Measurements from ENCODE around the gene DYNLRB1.
"Not testable (repeated sequence)": the region's sequence is repeated elsewhere in the genome, so short reads cannot be mapped to it uniquely, and the experiment has no call there.

The DYNLRB1 gene

GRCh38 chr20:34516247-34517113 lies at the start of gene DYNLRB1:
Gene DYNLRB1, plus strand, starts transcription at chr20:34516422. Its CDS starts 37 bp downstream, at chr20:34516459.
- peak; percentile 45 for DNase-seq

DNA sequence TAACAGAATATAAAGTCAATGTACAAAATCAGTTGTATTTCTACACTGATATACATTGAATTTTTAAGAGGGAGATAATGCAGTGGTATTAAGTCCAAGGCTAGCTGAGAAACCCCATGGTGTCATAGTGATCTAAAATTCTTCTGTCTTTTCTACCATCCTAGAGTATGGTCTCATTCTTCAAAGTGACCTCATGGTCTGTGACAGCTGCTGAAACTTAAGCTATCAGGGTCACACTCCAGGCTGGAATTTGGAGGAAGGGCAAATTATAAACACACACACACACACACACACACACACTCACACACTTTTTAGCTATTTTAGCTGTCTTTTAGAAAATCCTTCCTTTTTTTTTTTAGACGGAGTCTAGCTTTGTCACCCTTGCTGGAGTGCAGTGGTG lies 47.3 kb upstream of the DYNLRB1 start:
- DNase-seq = no peak

DNA sequence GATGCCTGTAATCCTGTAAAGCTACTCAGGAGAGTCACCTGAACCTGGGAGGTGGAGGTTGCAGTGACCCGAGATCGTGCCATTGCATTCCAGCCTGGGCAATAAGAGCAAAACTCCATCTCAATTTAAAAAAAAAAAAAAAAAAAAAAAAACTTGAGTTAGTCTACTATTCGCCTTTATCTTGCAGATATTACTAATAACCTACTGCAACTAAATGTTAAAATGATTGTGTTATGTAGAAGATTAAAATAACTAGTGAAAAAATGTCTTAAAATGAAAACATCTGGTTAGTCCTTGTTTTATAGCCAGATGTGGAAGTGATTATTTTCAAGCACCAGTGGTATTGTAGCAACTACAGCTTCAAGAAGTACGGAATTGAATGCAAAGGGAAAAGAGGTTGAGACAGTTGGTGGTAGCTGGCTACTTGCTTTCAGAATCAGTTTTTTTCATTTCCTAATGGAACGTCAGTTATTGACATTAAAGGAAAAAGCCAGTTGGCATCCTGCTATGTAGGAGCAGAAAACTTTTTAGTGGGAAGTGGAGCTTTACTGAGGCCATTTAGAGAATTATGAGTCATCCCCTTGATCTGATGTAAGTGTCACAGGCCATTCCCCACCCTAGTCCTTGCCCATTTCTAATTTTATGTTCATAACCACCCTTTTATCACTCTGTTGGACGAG lies 43.8 kb upstream of the DYNLRB1 start:
- no peak for DNase-seq

DNA sequence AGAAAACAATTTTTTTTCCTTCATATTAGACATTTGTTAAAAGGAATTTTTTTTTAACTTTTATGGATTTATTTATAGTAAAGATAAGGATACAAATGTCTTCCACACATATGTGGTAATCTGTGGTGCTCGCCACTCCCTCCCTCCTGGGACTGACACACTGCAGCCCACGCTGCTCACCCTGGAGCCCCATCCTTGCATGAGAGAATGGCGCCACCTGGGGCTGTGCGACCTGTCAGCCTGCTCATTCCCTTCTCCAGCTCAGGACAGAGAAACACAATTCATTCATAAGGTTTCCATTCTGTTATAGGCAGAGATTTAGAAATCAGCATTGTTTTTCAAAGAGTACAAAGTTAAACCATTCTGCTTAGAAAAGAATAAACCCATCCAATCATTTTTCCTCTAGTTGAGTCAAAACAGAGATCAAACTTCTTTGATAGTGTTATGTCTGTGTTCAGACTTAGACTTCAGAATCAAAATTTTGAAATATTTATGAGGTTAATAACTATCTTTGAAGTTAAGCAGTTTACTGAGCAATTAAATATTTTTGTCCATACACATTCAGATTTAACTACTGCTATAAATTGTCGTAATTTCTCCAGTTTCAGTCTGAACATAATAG lies 42.8 kb upstream of the DYNLRB1 start:
- DNase-seq = no peak

- DNase-seq = no peak
Measured at GRCh38 chr20:34475979-34476736, 40.1 kb upstream of the DYNLRB1 start.

GRCh38 chr20:34479627-34480026 lies 36.6 kb upstream of the DYNLRB1 start:
- no peak for DNase-seq

- not testable (repeated sequence) for DNase-seq
Measured at GRCh38 chr20:34482154-34482553, 34.1 kb upstream of the DYNLRB1 start.

GRCh38 chr20:34483585-34484220 lies 32.5 kb upstream of the DYNLRB1 start:
- DNase-seq = not testable (repeated sequence)

DNA sequence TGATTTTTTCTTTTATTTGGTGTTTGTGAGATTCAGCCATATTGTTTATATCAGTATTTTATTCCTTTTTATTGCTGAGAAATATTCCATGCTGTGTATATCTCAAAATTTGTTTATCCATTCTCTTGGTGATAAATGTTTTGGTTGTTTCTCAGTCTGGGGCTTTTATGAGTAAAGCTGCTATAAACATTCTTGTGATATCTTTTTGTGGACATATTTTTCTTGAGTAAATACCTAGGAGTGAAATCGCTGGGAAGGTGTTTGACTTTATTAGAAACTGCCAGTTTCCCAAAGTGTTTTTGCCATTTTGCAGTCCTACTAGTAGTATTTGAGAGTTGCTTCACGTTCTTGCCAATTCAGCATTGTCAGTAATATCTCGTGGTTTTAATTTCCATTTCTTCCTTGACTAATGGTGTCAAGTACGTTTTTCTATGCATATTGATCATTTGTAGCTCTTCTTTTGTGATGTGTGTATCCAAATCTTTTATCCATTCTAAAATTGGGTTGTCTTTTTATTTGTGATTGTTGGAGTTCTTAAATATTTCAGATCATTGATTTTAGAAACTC lies 31.1 kb upstream of the DYNLRB1 start:
- no peak for DNase-seq

DNA sequence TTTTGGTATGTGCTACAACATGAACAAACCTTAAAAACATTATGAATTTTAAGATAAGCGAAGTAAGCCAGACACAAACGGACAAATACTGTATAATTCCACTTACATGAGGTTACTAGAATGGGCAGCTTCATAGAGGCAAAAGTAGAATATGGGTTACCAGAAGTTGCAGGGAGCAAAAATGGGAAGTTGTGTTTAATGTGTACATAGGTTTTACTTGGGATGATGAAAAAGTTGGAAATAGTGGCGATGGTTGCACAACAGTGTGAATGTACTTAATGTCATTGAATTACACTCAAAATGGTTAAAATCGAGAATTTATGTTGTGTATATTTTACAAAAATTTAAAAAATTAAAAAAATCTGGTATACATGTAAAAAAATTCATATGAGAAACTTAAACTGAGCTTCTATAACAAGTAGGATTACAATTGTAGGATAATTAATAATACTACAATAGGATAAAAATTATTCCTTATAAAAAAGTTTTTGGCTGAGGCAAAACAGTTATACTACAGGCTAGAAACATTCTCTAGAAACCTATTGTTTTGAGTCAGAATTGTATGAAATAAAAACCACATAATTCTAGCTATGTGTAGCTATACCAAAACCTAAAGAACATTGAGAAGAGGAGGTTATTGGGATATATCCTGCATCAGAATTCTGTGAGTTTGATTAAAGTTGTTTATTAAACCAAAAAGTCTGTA lies 24.8 kb upstream of the DYNLRB1 start:
- no peak for DNase-seq

GRCh38 chr20:34491932-34492509 lies 24.2 kb upstream of the DYNLRB1 start:
- no peak for DNase-seq

GRCh38 chr20:34493646-34494045 lies 22.6 kb upstream of the DYNLRB1 start:
- no peak for DNase-seq

DNA sequence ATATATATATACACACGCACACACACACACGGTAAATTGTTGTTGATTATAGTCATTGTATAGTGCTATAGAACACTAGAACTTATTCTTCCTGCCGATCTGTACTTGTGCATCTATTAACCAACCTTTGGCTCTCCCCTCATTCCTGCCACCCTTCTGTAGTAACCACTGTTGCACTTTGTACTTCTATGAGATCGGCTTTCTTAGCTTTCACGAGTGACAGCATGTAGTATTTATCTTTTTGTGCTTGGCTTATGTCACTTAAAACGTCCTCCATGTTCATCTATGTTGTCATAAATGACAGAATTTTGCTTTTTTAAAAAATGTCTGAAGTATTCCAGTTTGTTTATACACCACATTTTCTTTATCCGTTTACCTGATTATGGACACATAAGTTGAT lies 20.9 kb upstream of the DYNLRB1 start:
- DNase-seq = no peak

GRCh38 chr20:34495916-34496315 lies 20.3 kb upstream of the DYNLRB1 start:
- DNase-seq = no peak

- DNase-seq = not testable (repeated sequence)
Measured at GRCh38 chr20:34497596-34497995, 18.6 kb upstream of the DYNLRB1 start.

DNA sequence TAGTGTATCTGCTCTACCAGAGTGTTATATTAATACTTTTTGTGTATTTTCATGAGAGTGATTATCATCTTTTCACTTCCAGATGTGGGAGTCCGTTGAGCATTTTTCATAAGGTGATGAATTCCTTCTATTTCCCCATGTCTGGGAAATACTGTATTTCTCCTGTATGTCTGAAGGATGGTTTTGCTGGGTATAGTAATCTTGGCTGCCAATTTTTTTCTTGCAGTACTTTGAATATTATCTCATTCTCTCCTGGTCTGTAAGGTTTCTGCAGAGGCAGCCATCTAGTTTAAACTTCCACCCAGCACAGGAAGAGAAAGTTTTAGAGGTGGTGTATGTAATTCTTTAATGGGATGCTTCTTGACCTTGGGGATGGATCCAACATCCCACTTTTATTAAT lies 15.4 kb upstream of the DYNLRB1 start:
- DNase-seq = no peak

DNA sequence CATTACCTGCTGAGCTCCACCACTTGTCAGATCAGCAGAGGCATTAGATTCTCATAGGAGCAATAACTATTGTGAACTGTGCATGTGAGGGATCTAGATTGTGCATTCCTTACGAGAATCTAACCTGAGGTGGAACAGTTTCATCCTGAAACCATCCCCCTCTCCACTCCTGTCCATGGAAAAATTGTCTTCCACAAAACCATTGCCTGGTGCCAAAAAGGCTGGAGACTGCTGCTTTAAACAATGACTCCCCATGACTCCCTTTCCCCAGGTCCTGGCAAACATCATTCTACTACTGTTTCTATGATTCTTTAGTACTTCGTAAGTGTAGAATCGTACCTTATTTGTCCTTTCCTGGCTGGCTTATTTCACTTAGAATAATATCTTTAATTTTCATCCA lies 9.7 kb upstream of the DYNLRB1 start:
- DNase-seq = no peak

- no peak for DNase-seq
Measured at GRCh38 chr20:34507702-34508413, 8.4 kb upstream of the DYNLRB1 start.

- DNase-seq = no peak
Measured at GRCh38 chr20:34510575-34510974, 5.6 kb upstream of the DYNLRB1 start.

- DNase-seq = no peak
Measured at GRCh38 chr20:34511891-34512265, 4.3 kb upstream of the DYNLRB1 start.

All from SIG-M5 (cell line).